ENCODE data around the gene ADARB1.

Gene ADARB1

DNA sequence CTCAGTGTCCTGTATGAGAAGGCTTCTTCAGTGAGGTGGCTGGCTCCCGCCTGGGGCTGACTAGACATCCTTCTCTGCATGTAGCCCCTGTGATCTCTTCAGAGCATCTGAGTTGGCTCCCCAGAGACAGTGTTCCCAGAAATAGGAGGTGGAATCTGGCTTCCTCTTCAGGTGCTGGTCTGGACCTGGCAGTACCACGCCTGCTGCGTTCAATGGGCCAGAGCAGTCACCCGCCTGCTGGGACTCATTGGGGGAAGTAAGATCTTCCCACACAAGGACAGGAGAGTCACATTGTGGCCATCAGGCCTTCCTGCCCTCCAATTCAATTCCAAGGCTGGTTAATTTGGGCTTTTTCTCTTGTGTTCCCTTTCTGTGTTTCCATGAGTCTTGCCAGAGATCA lies 51.0 kb downstream of the ADARB1 start (continued):
- TF ChIP-seq OVOL3 (tag by site-specific recombination; IDR thresholded peaks at IDR 0.05) (no peak), ZNF785 (tag by site-specific recombination; IDR thresholded peaks at IDR 0.05) (no peak)

GRCh38 chr21:45126204-45126626 lies 51.8 kb downstream of the ADARB1 start:
- Histone ChIP-seq H3K27ac (ENCODE audit: extremely low read depth, low read depth, low read length) (no peak overlapping the region), H3K4me3 (ENCODE audit: low read depth, low read length) (no peak overlapping the region), H3K9me3 (ENCODE audit: control insufficient read depth, insufficient read depth, low read depth, low read length) (no peaks in the 10 kb centered on the region), H3K4me1 (ENCODE audit: control insufficient read depth, insufficient read depth, low read length) (peaks cover 14% of the 10 kb centered on the region), H3K36me3 (ENCODE audit: control insufficient read depth in 2 of 2, insufficient read depth in 1 of 2, low read length in 2 of 2) (no peaks in the 10 kb centered on the region)
- CTCF ChIA-PET = interaction anchor here (0.6 to 9.9 kb wide), 7 partner anchors 13 to 616 kb away, joined by 3 to 187 read pairs (median 3); no protein-coding TSS in a partner anchor
- POLR2A ChIA-PET = no interaction called here
- no peak for TF ChIP-seq ZNF221 (tag by site-specific recombination; IDR thresholded peaks at IDR 0.05; ENCODE audit: borderline replicate concordance)
- peak; percentile 73 for TF ChIP-seq ZBTB44 (tag by site-specific recombination; IDR thresholded peaks at IDR 0.05)

GRCh38 chr21:45126983-45127382 lies 52.6 kb downstream of the ADARB1 start:
- H3K9me3 ChIP-seq (ENCODE audit: control insufficient read depth, insufficient read depth, low read depth, low read length) = no peaks in the 10 kb centered on the region
- TF ChIP-seq CTCF (tag by site-specific recombination; IDR thresholded peaks at IDR 0.05) (no peak), ZNF133 (tag by site-specific recombination; IDR thresholded peaks at IDR 0.05) (no peak), ZNF175 (tag by site-specific recombination; IDR thresholded peaks at IDR 0.05) (no peak), ZNF654 (tag by site-specific recombination; IDR thresholded peaks at IDR 0.05; ENCODE audit: low read depth) (no peak)
- no peak overlapping the region for H3K4me3 ChIP-seq (ENCODE audit: low read depth, low read length)
- peaks cover 11% of the 10 kb centered on the region for H3K4me1 ChIP-seq (ENCODE audit: control insufficient read depth, insufficient read depth, low read length)
- ChIA-PET POLR2A (no interaction called here), CTCF (interaction anchor here (0.6 to 9.9 kb wide), 10 partner anchors 12 to 182 kb away, joined by 3 to 187 read pairs (median 12); no protein-coding TSS in a partner anchor)
- H3K36me3 ChIP-seq (ENCODE audit: control insufficient read depth in 2 of 2, insufficient read depth in 1 of 2, low read length in 2 of 2) = no peaks in the 10 kb centered on the region
- no peak overlapping the region for H3K27ac ChIP-seq (ENCODE audit: extremely low read depth, low read depth, low read length)

DNA sequence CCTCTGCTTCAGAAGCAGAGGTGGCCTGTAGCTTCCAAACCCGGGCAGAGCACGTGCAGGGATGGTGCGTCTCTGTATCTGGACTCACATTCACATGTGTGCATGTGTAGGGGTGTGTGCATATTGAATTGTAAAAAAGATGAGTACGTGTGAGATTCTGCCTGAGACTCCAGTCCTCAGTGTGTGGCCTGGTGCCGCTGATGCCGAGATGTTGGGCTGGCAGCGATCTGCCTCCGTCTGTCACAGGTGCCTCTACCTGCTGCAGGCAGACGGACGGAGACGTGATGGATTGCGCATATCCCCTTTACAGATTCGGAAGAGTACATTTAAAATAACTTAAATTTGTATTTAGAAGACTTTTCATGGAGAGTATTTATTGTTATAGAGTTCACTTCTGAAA lies 53.6 kb downstream of the ADARB1 start:
- H3K4me1 ChIP-seq (ENCODE audit: control insufficient read depth, insufficient read depth, low read length) = peaks cover 11% of the 10 kb centered on the region
- POLR2A ChIA-PET = interaction anchor here (0.8 kb wide), 1 partner anchor 254 kb away, joined by 3 read pairs; the partner anchor contains the start of gene PTTG1IP

More for the DNA sequence above, 53.6 kb downstream of the ADARB1 start:
- CTCF ChIA-PET = interaction anchor here (0.6 to 9.9 kb wide), 36 partner anchors 8 to 335 kb away, joined by 3 to 187 read pairs (median 5); no protein-coding TSS in a partner anchor
- no peak for TF ChIP-seq ZFP41 (tag by site-specific recombination; IDR thresholded peaks at IDR 0.05; ENCODE audit: borderline replicate concordance)
- no peak for TF ChIP-seq ZNF654 (tag by site-specific recombination; IDR thresholded peaks at IDR 0.05; ENCODE audit: low read depth)
- TF ChIP-seq ZNF645 (tag by site-specific recombination; IDR thresholded peaks at IDR 0.05) = no peak
- no peak for TF ChIP-seq TSHZ1 (tag by site-specific recombination; IDR thresholded peaks at IDR 0.05; ENCODE audit: borderline replicate concordance)
- TF ChIP-seq OVOL3 (tag by site-specific recombination; IDR thresholded peaks at IDR 0.05) = no peak
- no peak for TF ChIP-seq ZNF561 (tag by site-specific recombination; IDR thresholded peaks at IDR 0.05; ENCODE audit: borderline replicate concordance)
- TF ChIP-seq TRIM28 (IDR thresholded peaks at IDR 0.05; ENCODE audit: borderline replicate concordance, low read length) = no peak
- TF ChIP-seq GFI1B (tag by site-specific recombination; IDR thresholded peaks at IDR 0.05) = no peak
- TF ChIP-seq ZNF292 (tag by site-specific recombination; IDR thresholded peaks at IDR 0.05; ENCODE audit: borderline replicate concordance, low read depth) = no peak
- no peak for TF ChIP-seq ZIC2 (tag by site-specific recombination; IDR thresholded peaks at IDR 0.05)
- Histone ChIP-seq H3K36me3 (ENCODE audit: control insufficient read depth in 2 of 2, insufficient read depth in 1 of 2, low read length in 2 of 2) (no peaks in the 10 kb centered on the region), H3K9me3 (ENCODE audit: control insufficient read depth, insufficient read depth, low read depth, low read length) (no peaks in the 10 kb centered on the region), H3K27ac (ENCODE audit: extremely low read depth, low read depth, low read length) (no peak overlapping the region), H3K4me3 (ENCODE audit: low read depth, low read length) (no peak overlapping the region)
